GM12878 (cell line): Measurements from ENCODE around the gene RALGPS1. TPM values are rescaled to one million over a fixed set of nuclear protein-coding genes. Genes with fewer than 3 reads are reported as not detected.

Experiments
- CBX5 ChIP-seq: sonication (generic); IDR thresholded peaks from 2 replicates; pipeline ENCODE4 v1.6.1; 2016; ENCODE audit warnings: low read depth, moderate library complexity, mild to moderate bottlenecking, inconsistent platforms
- CEBPZ ChIP-seq: fragments of 150-350 bp; IDR thresholded peaks from 2 replicates; pipeline ENCODE4 v1.6.1; 2016; ENCODE audit warnings: low read depth, low read length
- PAX8 ChIP-seq: fragments of 450-650 bp; IDR thresholded peaks from 2 replicates; pipeline ENCODE4 v1.6.1; 2017; ENCODE audit warnings: mild to moderate bottlenecking, moderate library complexity
- SMARCA5 ChIP-seq: fragments of 450-650 bp; IDR thresholded peaks from 2 replicates; pipeline ENCODE4 v1.6.1; 2017; ENCODE audit warnings: mild to moderate bottlenecking
- ZNF687 ChIP-seq: fragments of 450-650 bp; IDR thresholded peaks from 2 replicates; pipeline ENCODE4 v1.6.1; 2017; ENCODE audit warnings: mild to moderate bottlenecking, moderate library complexity
- polyA plus RNA-seq, 11 experiments: library from polyadenylated mRNA; depleted of rRNA in 4 of 11; unstranded in 6 of 11; stranded (reverse) in 5 of 11; fragments of >200 nt; fragmentation: Nextera tagmentation in 4 of 11; fragmentation: Illumina TruSeq in 1 of 11; extraction: Ambion mirVana in 4 of 11; extraction: Trizol in 1 of 11; gene quantifications; 1 replicate in 1 of 11; 2 replicates in 10 of 11; pipeline versions ENCODE4 v1.2.1 to v1.2.3, GENCODE V29; 2011 to 2016; ENCODE audit warnings: inconsistent platforms in 2 of 11, missing spikeins in 2 of 11, low read depth in 1 of 11
- total RNA-seq, 4 experiments: library from RNA; depleted of rRNA in 3 of 4; stranded (reverse); fragments of >200 nt in 3 of 4; fragmentation: Illumina TruSeq in 1 of 4; extraction: Trizol in 1 of 4; gene quantifications; 2 replicates each; pipeline versions ENCODE4 v1.2.1 to v1.2.3, GENCODE V29; 2013 to 2021

RALGPS1 gene
- total and polyA plus RNA-seq, 10 of the 15 experiments (the other 5 are each of a cell fraction or from before 2014, with no cell fraction given) = 0.13 to 5.6 (median 2.7) TPM

GRCh38 chr9:127005770-127006314 is 91.3 kb downstream of the RALGPS1 start (continued):
- TF ChIP-seq CEBPZ (no peak), PAX8 (no peak), SMARCA5 (peak; percentile 82), CBX5 (no peak), ZNF687 (peak; percentile 20; the same call in 1 of the 2 replicates)
